HepG2 (cell line): ENCODE data around the gene GRK6.

Source experiments
- ADNP ChIP-seq: sonication (generic); formaldehyde crosslinking; IDR thresholded peaks from 2 replicates; pipeline ENCODE4 v1.4.0; 2020; ENCODE audit warnings: missing genetic modification reagents
- CTCF ChIP-seq: sonication (generic); formaldehyde crosslinking; IDR thresholded peaks from 2 replicates; pipeline ENCODE4 v1.5.0; 2020; ENCODE audit warnings: mild to moderate bottlenecking, missing genetic modification reagents, moderate library complexity
- ETV6 ChIP-seq: sonication (generic); formaldehyde crosslinking; conservative IDR thresholded peaks from 2 replicates; pipeline ENCODE4 v1.4.0; 2020; ENCODE audit warnings: missing genetic modification reagents
- HMGXB4 ChIP-seq, 2 experiments: sonication (generic) in 1 of 2; formaldehyde crosslinking in 1 of 2; IDR thresholded peaks; 2 replicates each; pipeline versions ENCODE4 v1.4.0 to v1.6.1; 2018 to 2020; ENCODE audit warnings: missing genetic modification reagents in 2 of 2, borderline replicate concordance in 1 of 2, low read depth in 1 of 2, mild to moderate bottlenecking in 1 of 2, missing biosample characterization in 1 of 2
- MAFG ChIP-seq: sonication (generic); formaldehyde crosslinking; IDR thresholded peaks from 2 replicates; pipeline ENCODE4 v1.5.1; 2020; ENCODE audit warnings: mild to moderate bottlenecking, missing genetic modification reagents
- PRDM15 ChIP-seq: sonication (generic); formaldehyde crosslinking; IDR thresholded peaks from 2 replicates; pipeline ENCODE4 v1.4.0; 2020; ENCODE audit warnings: missing genetic modification reagents
- RAD21 ChIP-seq: fragments of 450-650 bp; formaldehyde crosslinking; IDR thresholded peaks from 2 replicates; pipeline ENCODE4 v1.5.0; 2020; ENCODE audit warnings: mild to moderate bottlenecking
- SMARCE1 ChIP-seq: fragments of 450-650 bp; IDR thresholded peaks from 2 replicates; pipeline ENCODE4 v1.6.1; 2017; ENCODE audit warnings: borderline replicate concordance
- ZNF138 ChIP-seq: sonication (generic); formaldehyde crosslinking; IDR thresholded peaks from 2 replicates; pipeline ENCODE4 v1.5.0; 2020; ENCODE audit warnings: mild to moderate bottlenecking, low read depth, missing genetic modification reagents
- ZNF224 ChIP-seq: sonication (generic); formaldehyde crosslinking; IDR thresholded peaks from 2 replicates; pipeline ENCODE4 v1.5.0; 2020; ENCODE audit warnings: mild to moderate bottlenecking, missing genetic modification reagents
- ZNF263 ChIP-seq: sonication (generic); formaldehyde crosslinking; IDR thresholded peaks from 2 replicates; pipeline ENCODE4 v1.4.0; 2020; ENCODE audit warnings: missing genetic modification reagents
- ZNF672 ChIP-seq: sonication (generic); formaldehyde crosslinking; IDR thresholded peaks from 2 replicates; pipeline ENCODE4 v1.8.1; 2022; ENCODE audit warnings: missing genetic modification reagents

- no peak for TF ChIP-seq ZNF138
- no peak for TF ChIP-seq RAD21 (CRISPR knock-in tag)
- TF ChIP-seq PRDM15 (CRISPR knock-in tag): no peak
- TF ChIP-seq ADNP (CRISPR knock-in tag): no peak
- TF ChIP-seq ZNF672: no peak
- no peak; the same call in 1 of the 2 replicates for TF ChIP-seq CTCF (CRISPR knock-in tag)
- TF ChIP-seq ZNF263 (CRISPR knock-in tag): no peak
- no peak for TF ChIP-seq HMGXB4 (CRISPR knock-in tag; IDR thresholded peaks at IDR 0.05; ENCODE audit: borderline replicate concordance in 1 of 2, low read depth in 1 of 2)
- TF ChIP-seq MAFG (CRISPR knock-in tag): no peak
- no peak for TF ChIP-seq ETV6
- no peak for TF ChIP-seq ZNF224 (CRISPR knock-in tag)
- TF ChIP-seq SMARCE1: no peak
These were observed 51.4 kb downstream of the GRK6 start for GRCh38 chr5:177477701-177478477.
